Endodermal cell (in vitro differentiated cells): ENCODE results near the gene TDRD1. TPM values are rescaled to one million over a fixed set of nuclear protein-coding genes. Genes with fewer than 3 reads are reported as not detected.

Source experiments
- DNase-seq: peaks from one replicate; pipeline ENCODE4 v3.0.0-alpha.2; 2017
- H3K27ac ChIP-seq: 2 replicates; pipeline ENCODE4 v1.5.1; 2013; ENCODE audit warnings: mild to moderate bottlenecking, low read depth, low read length, moderate library complexity
- H3K27me3 ChIP-seq: 2 replicates; pipeline ENCODE4 v1.6.1; 2013; ENCODE audit warnings: mild to moderate bottlenecking, low read length, moderate library complexity; ENCODE audit not compliant: insufficient read depth, control insufficient read depth, poor library complexity, severe bottlenecking
- H3K36me3 ChIP-seq: 2 replicates; pipeline ENCODE4 v1.7.0; 2013; ENCODE audit warnings: mild to moderate bottlenecking, low read length, moderate library complexity; ENCODE audit not compliant: control insufficient read depth, insufficient read depth
- H3K4me1 ChIP-seq: one replicate; pipeline ENCODE4 v1.7.0; 2013; ENCODE audit warnings: low read length; ENCODE audit not compliant: control insufficient read depth, insufficient read depth
- H3K4me3 ChIP-seq: 2 replicates; pipeline ENCODE4 v1.5.1; 2013; ENCODE audit warnings: mild to moderate bottlenecking, low read length, moderate library complexity
- H3K9ac ChIP-seq: 2 replicates; pipeline ENCODE4 v1.6.1; 2013; ENCODE audit warnings: mild to moderate bottlenecking, low read length, moderate library complexity; ENCODE audit not compliant: poor library complexity, severe bottlenecking; ENCODE audit errors: extremely low read depth
- H3K9me3 ChIP-seq: 2 replicates; pipeline ENCODE4 v1.6.1; 2013; ENCODE audit warnings: mild to moderate bottlenecking, low read length, moderate library complexity; ENCODE audit not compliant: control insufficient read depth
- H3K27ac Mint-ChIP-seq: 2 replicates; pipeline ENCODE4 v1.8.0; 2020; ENCODE audit warnings: mixed read lengths
- H3K27me3 Mint-ChIP-seq: 2 replicates; pipeline ENCODE4 v1.8.0; 2021; ENCODE audit warnings: mild to moderate bottlenecking, mixed read lengths; ENCODE audit not compliant: insufficient read depth
- H3K36me3 Mint-ChIP-seq: 2 replicates; pipeline ENCODE4 v1.8.0; 2020; ENCODE audit warnings: low read depth, mixed read lengths
- H3K4me1 Mint-ChIP-seq: 2 replicates; pipeline ENCODE4 v1.8.0; 2020; ENCODE audit warnings: mixed read lengths
- H3K4me3 Mint-ChIP-seq: 2 replicates; pipeline ENCODE4 v1.8.0; 2020; ENCODE audit warnings: mild to moderate bottlenecking, moderate library complexity, mixed read lengths
- H3K9me3 Mint-ChIP-seq: 2 replicates; pipeline ENCODE4 v1.8.0; 2020; ENCODE audit warnings: mild to moderate bottlenecking, mixed read lengths
- WGBS, 2 experiments: methylation state at CpG; one replicate each; pipeline versions ENCODE4 v1.1.5 to v1.1.7; 2013; ENCODE audit warnings: missing lambda C conversion rate in 2 of 2, mixed read lengths in 1 of 2; ENCODE audit not compliant: insufficient coverage in 1 of 2, insufficient read length in 1 of 2; 5-methylcytosine and 5-hydroxymethylcytosine counted together
- total RNA-seq, 2 donors: library from RNA; stranded (reverse); fragmentation: NEBNext Ultra II Directional in 1 of 2; extraction: Animal tissue kit (Norgen Biotek cat#: 25700) in 1 of 2; gene quantifications; 2 replicates in 1 of 2; 3 replicates in 1 of 2; pipeline ENCODE4 v1.2.1, GENCODE V29; 2021
- TF ChIP-seq, protein P1 (sequence below): fragments of 200-600 bp; sonication (generic); conservative IDR thresholded peaks from 2 replicates; pipeline ENCODE4 v1.5.0; 2021; ENCODE audit warnings: antibody characterized with exemption, mild to moderate bottlenecking

Gene TDRD1
- total RNA-seq, 2 donors from 2014 or later: 0.09 to 0.15 TPM

DNA sequence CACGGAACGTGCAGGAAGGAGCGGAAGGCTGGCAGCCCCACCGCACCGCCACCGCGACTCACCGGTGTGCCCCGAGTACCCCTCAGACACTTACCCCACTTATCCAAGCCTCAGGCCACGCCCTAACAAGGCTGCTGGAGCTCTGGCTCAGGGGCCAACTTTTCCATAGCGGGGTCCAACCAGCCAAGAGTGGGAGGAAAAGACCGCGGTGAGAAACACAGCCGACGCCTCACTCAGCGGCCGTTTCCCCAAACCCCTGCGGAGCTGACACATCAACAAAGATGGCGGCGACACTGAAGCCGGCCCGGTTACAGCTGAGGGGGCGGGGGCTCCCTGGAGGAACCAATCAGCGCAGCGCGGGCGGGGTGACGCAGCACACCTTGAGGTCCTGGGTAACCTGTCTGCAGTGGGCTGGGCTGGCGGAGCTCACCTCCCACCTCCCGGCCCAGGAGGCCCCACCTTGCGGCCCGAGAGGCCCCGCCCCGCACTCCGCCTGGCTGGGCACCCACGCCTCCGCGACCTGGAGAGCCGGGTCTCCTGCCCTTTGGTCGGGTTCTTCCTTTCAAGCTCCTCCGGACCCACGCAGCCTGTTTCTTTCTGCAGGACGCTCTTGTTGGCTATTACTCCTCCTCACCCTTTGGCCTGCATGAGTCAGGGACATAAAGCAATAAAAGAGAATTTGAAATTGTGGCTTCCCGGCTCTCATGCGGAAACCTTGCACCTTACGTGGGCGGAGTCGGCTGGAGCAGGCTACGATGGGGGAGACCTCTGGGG, 5.0 kb upstream of the TDRD1 start, which contains the start of gene CCDC186:
TSS of gene CCDC186 (minus strand) at position 283 of the 774 bp plus-strand sequence. CDS start 10,935 bp downstream, outside the sequence.
- peaks cover 15% of the 10 kb centered on the region for H3K36me3 ChIP-seq
- WGBS, 2 experiments: 0 to 2% methylated on average over 22 to 49 of the region's 49 CpGs
- Mint-ChIP-seq H3K27ac (peak within 1 kb of the TSS; percentile 99), H3K9me3 (peaks cover 12% of the 10 kb centered on the region), H3K36me3 (peaks cover 22% of the 10 kb centered on the region), H3K4me1 (peaks cover 21% of the 10 kb centered on the region), H3K27me3 (peaks cover 22% of the 10 kb centered on the region), H3K4me3 (peak within 1 kb of the TSS; percentile 99)
- H3K4me1 ChIP-seq: no peaks in the 10 kb centered on the region
- H3K4me3 ChIP-seq: peak within 1 kb of the TSS; percentile 93
- peak within 1 kb of the TSS; percentile 75 for H3K27ac ChIP-seq
- TF ChIP-seq, protein P1, sequence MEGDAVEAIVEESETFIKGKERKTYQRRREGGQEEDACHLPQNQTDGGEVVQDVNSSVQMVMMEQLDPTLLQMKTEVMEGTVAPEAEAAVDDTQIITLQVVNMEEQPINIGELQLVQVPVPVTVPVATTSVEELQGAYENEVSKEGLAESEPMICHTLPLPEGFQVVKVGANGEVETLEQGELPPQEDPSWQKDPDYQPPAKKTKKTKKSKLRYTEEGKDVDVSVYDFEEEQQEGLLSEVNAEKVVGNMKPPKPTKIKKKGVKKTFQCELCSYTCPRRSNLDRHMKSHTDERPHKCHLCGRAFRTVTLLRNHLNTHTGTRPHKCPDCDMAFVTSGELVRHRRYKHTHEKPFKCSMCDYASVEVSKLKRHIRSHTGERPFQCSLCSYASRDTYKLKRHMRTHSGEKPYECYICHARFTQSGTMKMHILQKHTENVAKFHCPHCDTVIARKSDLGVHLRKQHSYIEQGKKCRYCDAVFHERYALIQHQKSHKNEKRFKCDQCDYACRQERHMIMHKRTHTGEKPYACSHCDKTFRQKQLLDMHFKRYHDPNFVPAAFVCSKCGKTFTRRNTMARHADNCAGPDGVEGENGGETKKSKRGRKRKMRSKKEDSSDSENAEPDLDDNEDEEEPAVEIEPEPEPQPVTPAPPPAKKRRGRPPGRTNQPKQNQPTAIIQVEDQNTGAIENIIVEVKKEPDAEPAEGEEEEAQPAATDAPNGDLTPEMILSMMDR: no peak
- peak; percentile 99 for DNase-seq
- peaks cover 7% of the 10 kb centered on the region for H3K9me3 ChIP-seq
- H3K9ac ChIP-seq: peak within 1 kb of the TSS; percentile 97
- peaks cover 6% of the 10 kb centered on the region for H3K27me3 ChIP-seq

DNA sequence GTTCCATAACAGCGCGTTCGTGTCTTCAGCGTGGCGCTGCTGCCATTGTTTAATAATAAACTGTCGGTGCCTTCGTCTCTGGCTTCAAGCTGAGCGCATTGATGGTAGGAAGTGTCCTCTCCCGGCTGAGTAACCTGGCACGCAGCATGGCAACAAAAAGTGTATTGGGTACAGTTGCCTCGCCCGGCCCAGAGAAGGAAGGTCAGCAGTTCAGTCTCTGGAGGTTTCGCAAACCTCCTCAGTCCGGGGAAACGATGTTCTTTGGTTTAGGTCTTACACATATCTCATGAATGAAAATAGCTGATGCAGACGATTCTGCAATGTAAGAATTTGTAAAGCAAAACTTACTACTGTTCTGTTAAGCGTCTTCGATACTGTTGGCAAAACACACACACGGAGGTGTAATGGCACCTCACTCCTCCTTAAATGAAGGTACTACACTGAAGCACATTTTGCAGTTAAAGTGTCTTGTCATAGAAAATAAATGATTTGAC, 4.4 kb upstream of the TDRD1 start:
- H3K9me3 Mint-ChIP-seq: peaks cover 6% of the 10 kb centered on the region
- WGBS, 2 experiments: 18 to 20% methylated on average over 14 to 19 of the region's 19 CpGs
- peak overlapping the region; percentile 93 for H3K4me3 ChIP-seq
- peaks cover 6% of the 10 kb centered on the region for H3K27me3 ChIP-seq
- H3K4me1 Mint-ChIP-seq: peaks cover 23% of the 10 kb centered on the region
- H3K27me3 Mint-ChIP-seq: peaks cover 25% of the 10 kb centered on the region
- DNase-seq: no peak
- H3K36me3 ChIP-seq: peaks cover 11% of the 10 kb centered on the region
- H3K27ac ChIP-seq: no peak overlapping the region
- H3K9me3 ChIP-seq: peaks cover 1% of the 10 kb centered on the region
- peak overlapping the region; percentile 8 for H3K9ac ChIP-seq
- peak overlapping the region; percentile 99 for H3K4me3 Mint-ChIP-seq
- H3K4me1 ChIP-seq: no peaks in the 10 kb centered on the region
- H3K36me3 Mint-ChIP-seq: peaks cover 16% of the 10 kb centered on the region
- peak overlapping the region; percentile 16 for H3K27ac Mint-ChIP-seq
- TF ChIP-seq, protein P1: no peak

- peaks cover 2% of the 10 kb centered on the region for H3K36me3 ChIP-seq
- no peak overlapping the region for H3K9ac ChIP-seq
- H3K9me3 ChIP-seq: no peaks in the 10 kb centered on the region
- Mint-ChIP-seq H3K27ac (no peak overlapping the region), H3K4me3 (no peak overlapping the region), H3K4me1 (peaks cover 23% of the 10 kb centered on the region), H3K36me3 (peaks cover 9% of the 10 kb centered on the region), H3K27me3 (peaks cover 25% of the 10 kb centered on the region), H3K9me3 (peaks cover 2% of the 10 kb centered on the region)
- TF ChIP-seq, protein P1: no peak
- H3K4me1 ChIP-seq: no peaks in the 10 kb centered on the region
- no peak for DNase-seq
- peaks cover 6% of the 10 kb centered on the region for H3K27me3 ChIP-seq
- no peak overlapping the region for H3K27ac ChIP-seq
- no peak overlapping the region for H3K4me3 ChIP-seq
- 83% methylated on average over 1 of the region's 1 CpG; no CpG with 5 or more reads in 1 of the 2 experiments for WGBS, 2 experiments
These were observed 3.5 kb upstream of the TDRD1 start for GRCh38 chr10:114175667-114176066.
